ENCODE results near the gene TMEM59L.

The TMEM59L gene

DNA sequence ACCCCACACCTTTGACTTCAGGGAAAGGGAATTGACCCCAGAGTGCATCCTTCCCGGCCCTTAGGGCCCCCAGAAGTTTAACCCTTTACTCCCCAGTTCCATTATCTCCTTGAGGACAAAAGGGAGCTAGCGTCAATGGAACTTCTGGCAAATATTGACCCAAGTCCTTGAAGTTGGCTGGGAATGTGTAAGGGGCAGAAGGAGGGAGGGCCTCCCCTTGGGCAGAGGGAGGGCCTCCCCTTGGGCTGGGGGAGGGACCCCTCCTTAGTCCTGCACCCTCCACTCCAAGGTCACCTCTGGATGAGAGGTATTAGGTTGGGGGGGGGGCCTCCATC is 3.0 kb upstream of the TMEM59L start:
- FAIRE-seq = no peak

DNA sequence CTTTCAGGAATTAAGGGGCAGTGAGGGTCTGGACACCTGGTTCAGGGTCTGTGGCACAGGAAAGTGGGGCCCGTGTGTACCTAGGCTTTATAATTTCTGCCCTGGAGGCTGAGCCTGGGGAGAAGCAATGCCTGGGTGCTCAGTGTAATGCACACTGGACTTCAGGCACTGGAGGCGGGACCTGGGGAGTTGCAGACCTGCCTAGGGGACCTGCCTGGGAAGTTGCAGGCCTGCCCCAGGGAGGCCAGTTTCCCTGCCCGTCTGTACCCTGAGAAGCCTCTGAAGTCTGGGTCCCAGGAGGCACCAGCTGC is 2.5 kb upstream of the TMEM59L start:
- FAIRE-seq = no peak

- FAIRE-seq = no peak
These were observed 1.9 kb upstream of the TMEM59L start for GRCh38 chr19:18610556-18611326.

GRCh38 chr19:18611327-18612050 is 1.2 kb upstream of the TMEM59L start:
- no peak for FAIRE-seq

DNA sequence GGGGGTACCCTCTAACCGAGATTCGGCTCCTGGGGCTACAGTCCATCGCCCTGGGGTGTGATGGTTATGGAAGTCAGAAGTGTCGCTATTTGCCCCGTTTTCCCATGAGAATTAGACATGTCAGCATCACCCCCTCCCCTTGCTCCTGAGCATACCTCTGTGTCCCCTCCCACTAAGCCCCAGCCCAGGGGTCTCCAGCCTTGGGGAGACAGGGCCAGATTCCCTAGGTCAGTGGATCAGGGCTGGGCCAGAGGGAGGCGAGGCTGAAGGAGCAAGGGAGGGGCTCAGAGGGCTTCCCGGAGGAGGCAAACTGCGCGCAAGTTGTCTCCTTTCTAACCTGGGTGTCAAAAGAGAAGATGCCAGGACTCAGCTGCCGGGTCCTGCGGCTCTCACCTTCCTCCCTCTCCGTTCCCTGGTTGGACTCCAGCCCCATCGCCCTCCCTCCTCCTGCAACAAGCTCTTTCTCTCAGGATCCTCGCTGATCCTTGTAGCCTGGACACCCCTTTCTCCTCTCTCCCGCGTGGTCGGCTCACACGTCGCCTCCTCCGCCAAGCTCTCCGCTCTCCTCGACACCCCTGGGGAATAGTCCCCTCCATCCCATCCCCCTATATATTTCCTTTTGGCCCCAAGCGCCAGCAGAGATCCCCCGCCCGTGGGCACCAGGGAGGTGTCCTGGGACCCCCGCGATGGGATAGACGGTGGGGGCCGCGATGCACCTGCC is 459 bp upstream of the TMEM59L start:
- FAIRE-seq = no peak

DNA sequence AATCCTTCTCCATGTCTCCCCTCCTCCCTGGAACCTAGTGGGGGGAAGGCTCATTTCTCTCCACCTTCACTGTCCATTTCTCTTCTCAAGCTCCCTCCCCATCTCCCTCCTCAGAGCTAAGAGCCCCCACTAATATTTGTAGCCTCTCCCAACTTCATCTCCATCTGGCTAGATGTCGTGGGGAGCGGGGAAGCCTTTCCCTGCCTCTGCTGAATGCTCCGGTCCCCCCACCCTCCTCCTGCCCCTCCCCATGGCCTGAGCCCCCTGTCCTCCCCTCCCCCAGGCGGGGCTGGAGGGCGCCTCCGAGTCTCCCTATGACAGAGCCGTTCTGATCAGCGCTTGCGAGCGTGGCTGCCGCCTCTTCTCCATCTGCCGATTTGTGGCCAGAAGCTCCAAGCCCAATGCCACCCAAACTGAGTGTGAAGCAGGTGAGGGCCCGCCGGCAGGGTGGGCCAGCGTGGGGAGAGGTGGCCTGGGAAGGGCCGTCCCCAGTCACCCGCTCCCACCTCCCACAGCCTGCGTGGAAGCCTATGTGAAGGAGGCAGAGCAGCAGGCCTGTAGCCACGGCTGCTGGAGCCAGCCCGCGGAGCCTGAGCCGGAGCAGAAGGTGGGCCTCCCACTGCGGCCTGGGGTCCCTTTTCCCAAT is 1.0 kb downstream of the TMEM59L start:
- FAIRE-seq = no peak

DNA sequence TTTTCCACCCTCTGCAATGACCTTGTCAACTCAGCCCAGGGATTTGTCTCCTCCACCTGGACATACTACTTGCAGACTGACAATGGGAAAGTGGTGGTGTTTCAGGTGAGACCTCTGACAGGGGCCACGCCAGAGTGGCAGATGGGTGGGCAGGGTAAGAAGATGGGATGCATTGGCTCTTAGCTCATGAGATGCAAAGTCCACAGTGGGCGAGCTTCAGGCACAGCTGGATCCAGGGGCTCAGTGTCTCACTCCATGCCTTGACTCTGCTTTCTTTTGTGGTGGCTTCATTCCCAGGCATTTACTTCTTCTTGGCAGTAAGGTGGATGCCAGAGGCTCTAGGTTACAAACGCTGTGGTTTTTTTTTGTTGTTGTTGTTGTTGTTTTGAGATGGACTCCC is 3.4 kb downstream of the TMEM59L start:
- no peak for FAIRE-seq

- FAIRE-seq = no peak
These were observed 4.9 kb downstream of the TMEM59L start for GRCh38 chr19:18617562-18617961.

GRCh38 chr19:18618236-18618635 is 5.6 kb downstream of the TMEM59L start:
- FAIRE-seq = no peak

DNA sequence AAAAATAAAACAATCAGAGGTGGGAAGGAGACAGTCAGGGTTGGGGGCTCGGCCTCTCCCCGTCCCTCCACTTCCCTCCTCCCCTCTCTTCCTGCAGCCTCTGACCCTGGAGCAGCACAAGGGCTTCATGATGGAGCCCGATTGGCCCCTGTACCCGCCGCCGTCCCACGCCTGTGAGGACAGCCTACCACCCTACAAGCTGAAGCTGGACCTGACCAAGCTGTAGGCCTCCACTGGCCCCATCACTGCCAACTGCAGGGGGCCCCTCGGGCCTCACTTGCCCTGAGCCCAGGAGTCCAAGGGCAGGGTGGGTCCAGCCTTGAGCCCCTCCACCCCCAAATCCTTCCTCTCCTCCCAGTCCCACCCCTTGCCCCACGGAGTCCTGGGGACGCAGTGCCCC is 7.6 kb downstream of the TMEM59L start:
- FAIRE-seq = no peak

DNA sequence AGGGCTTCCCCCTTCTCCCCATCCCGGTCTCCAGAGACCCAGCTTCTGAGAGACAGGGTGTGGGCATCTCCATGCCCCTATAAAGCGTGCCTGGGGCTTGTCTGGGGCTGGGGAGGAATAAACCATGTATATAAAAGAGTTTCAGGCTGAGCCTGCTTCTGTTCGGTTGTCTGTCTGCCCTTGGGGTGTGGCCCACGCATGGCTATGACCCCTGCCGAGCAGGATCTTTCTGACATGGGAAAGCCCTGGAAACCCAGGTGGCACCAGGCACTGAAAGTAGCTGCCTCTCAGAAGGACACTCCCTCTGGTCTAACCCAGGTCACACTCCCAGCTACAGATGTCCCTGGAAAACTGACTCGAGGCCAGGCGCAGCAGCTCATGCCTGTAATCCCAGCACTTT is 8.2 kb downstream of the TMEM59L start:
- no peak for FAIRE-seq

DNA sequence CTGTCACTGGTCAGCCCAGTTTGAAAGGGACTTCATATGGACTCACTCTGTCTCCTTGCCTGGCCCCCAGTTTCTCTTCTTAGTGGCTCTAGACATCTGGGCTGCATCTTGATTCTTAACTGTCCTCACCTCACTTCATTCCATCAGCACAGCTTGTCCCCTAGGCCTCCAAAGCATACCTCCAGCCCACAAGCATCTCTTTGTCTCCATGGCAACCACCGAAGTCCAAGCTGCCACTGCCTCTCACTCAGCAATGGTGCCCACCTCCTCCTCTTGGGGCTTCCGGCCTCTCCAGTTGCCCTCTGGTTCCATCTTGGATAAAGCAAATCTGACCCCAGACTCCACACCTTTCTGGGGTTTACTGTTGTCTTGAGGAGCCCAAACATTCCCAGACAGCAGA is 14.2 kb downstream of the TMEM59L start:
- no peak for FAIRE-seq

GRCh38 chr19:18629166-18630088 is 16.8 kb downstream of the TMEM59L start:
- no peak for FAIRE-seq

DNA sequence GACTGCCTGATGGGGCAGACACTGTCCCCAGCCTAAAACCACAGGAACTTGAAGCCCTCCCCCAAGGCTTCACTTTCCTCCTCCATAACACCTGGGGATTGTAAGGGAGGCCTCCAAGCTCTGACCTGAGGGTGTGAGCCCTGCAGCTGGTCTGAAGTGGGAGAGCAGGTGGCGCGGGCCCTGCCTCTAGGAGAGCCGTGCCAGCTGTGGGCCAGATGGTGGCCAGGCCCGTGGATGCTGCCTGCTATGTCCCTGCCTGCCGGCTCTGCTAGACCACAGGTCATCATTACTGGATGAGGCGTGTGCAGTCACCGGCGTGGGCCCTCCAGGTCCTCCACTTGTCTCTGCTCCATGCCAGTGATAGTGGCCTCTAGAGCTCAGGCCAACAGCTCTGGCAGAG is 20.7 kb downstream of the TMEM59L start:
- no peak for FAIRE-seq

- no peak for FAIRE-seq
These were observed 22.1 kb downstream of the TMEM59L start for GRCh38 chr19:18634612-18635297.

GRCh38 chr19:18635831-18636182 is 23.1 kb downstream of the TMEM59L start:
- no peak for FAIRE-seq

GRCh38 chr19:18636183-18636968 is 23.7 kb downstream of the TMEM59L start:
- no peak for FAIRE-seq

- no peak for FAIRE-seq
These were observed 24.4 kb downstream of the TMEM59L start, which contains the start of gene KLHL26 for GRCh38 chr19:18636969-18637629. Gene KLHL26, plus strand, starts transcription at chr19:18637028. Its CDS starts 27 bp downstream, at chr19:18637055.

- FAIRE-seq = no peak
These were observed 25.3 kb downstream of the TMEM59L start for GRCh38 chr19:18637673-18638630.
